ENCODE results near the gene TMPRSS6. TPM values are rescaled to one million over a fixed set of nuclear protein-coding genes. Genes with fewer than 3 reads are reported as not detected.

TMPRSS6 gene
- total and polyA plus RNA-seq, 2 donors (not counting 1 experiment from before 2014, with no cell fraction given), result not detected

GRCh38 chr22:37021041-37021440, 88.5 kb downstream of the TMPRSS6 start:
- no peak for DNase-seq (ENCODE audit: low read depth in 2 of 2)
- H3K27ac ChIP-seq (ENCODE audit: insufficient read depth, low read length), result no peak overlapping the region
- H3K9me3 ChIP-seq (ENCODE audit: control insufficient read depth, insufficient read depth, low read depth, low read length), result no peaks in the 10 kb centered on the region
- no peak overlapping the region for H3K4me3 ChIP-seq (replicated peaks in 1 of 4; ENCODE audit: control extremely low read depth in 1 of 4, insufficient read depth in 1 of 4, low read depth in 3 of 4, low read length in 4 of 4)
- peaks cover 2% of the 10 kb centered on the region for H3K36me3 ChIP-seq (ENCODE audit: control insufficient read depth, insufficient read depth, low read length)
- TF ChIP-seq CTCF (conservative IDR thresholded peaks at IDR 0.05 in 1 of 2, IDR thresholded peaks at IDR 0.05 in 1 of 2; ENCODE audit: low read depth in 1 of 2, low read length in 2 of 2) (no peak), EZH2 (IDR thresholded peaks at IDR 0.05; ENCODE audit: low read length, missing control alignments) (no peak)
- H3K4me2 ChIP-seq (ENCODE audit: extremely low read depth, insufficient read depth, low read length), result no peak overlapping the region
- no peak overlapping the region for H3K9ac ChIP-seq (ENCODE audit: insufficient read depth, low read length)
- H2AFZ ChIP-seq (ENCODE audit: low read length), result no peak overlapping the region
- no peaks in the 10 kb centered on the region for H4K20me1 ChIP-seq (ENCODE audit: control insufficient read depth, extremely low read depth, insufficient read depth, low read length)
- H3K27me3 ChIP-seq (ENCODE audit: control insufficient read depth, insufficient read depth, low read length), result no peaks in the 10 kb centered on the region
- peaks cover 4% of the 10 kb centered on the region for H3K4me1 ChIP-seq (ENCODE audit: control insufficient read depth, extremely low read depth, insufficient read depth, low read length)
- H3K79me2 ChIP-seq (ENCODE audit: control insufficient read depth, insufficient read depth, low read length), result peaks cover 5% of the 10 kb centered on the region

DNA sequence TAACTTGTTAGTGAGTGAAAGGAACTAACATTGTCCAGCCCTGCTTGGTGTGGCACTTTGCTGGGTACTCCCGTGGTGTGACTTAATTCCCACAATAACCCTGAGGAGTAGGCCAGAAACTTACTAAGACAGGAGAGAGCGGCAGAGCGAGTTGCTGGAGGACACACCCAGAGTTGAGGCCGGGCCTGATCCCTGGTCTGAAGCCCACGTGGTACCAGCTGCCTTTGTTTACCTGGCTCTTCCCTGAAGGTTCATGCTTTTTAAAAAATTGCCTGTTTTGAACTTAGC, 89.4 kb downstream of the TMPRSS6 start:
- Histone ChIP-seq H3K9ac (ENCODE audit: insufficient read depth, low read length) (peak overlapping the region; percentile 85), H3K27ac (ENCODE audit: insufficient read depth, low read length) (peak overlapping the region; percentile 27), H3K27me3 (ENCODE audit: control insufficient read depth, insufficient read depth, low read length) (no peaks in the 10 kb centered on the region), H3K9me3 (ENCODE audit: control insufficient read depth, insufficient read depth, low read depth, low read length) (no peaks in the 10 kb centered on the region), H3K4me1 (ENCODE audit: control insufficient read depth, extremely low read depth, insufficient read depth, low read length) (peaks cover 4% of the 10 kb centered on the region), H4K20me1 (ENCODE audit: control insufficient read depth, extremely low read depth, insufficient read depth, low read length) (no peaks in the 10 kb centered on the region), H3K4me2 (ENCODE audit: extremely low read depth, insufficient read depth, low read length) (peak overlapping the region; percentile 83), H3K4me3 (replicated peaks in 1 of 4; ENCODE audit: control extremely low read depth in 1 of 4, insufficient read depth in 1 of 4, low read depth in 3 of 4, low read length in 4 of 4) (peak overlapping the region; percentile 67 to 88 (median 80)), H3K36me3 (ENCODE audit: control insufficient read depth, insufficient read depth, low read length) (no peaks in the 10 kb centered on the region), H3K79me2 (ENCODE audit: control insufficient read depth, insufficient read depth, low read length) (peaks cover 5% of the 10 kb centered on the region), H2AFZ (ENCODE audit: low read length) (peak overlapping the region; percentile 96)
- DNase-seq (ENCODE audit: low read depth in 2 of 2), result peak; percentile 53 to 62
- TF ChIP-seq CTCF (conservative IDR thresholded peaks at IDR 0.05 in 1 of 2, IDR thresholded peaks at IDR 0.05 in 1 of 2; ENCODE audit: low read depth in 1 of 2, low read length in 2 of 2), result no peak
- no peak for TF ChIP-seq EZH2 (IDR thresholded peaks at IDR 0.05; ENCODE audit: low read length, missing control alignments)

GRCh38 chr22:37019309-37020191, 90.0 kb downstream of the TMPRSS6 start, which contains the start of the genes MPST and TST:
MPST (plus strand) TSS chr22:37019742; CDS start chr22:37019837, 95 bp downstream.
TST (minus strand) TSS chr22:37019447; CDS start chr22:37018732, 715 bp downstream.
- TF ChIP-seq EZH2 (IDR thresholded peaks at IDR 0.05; ENCODE audit: low read length, missing control alignments), result no peak
- TF ChIP-seq CTCF (conservative IDR thresholded peaks at IDR 0.05 in 1 of 2, IDR thresholded peaks at IDR 0.05 in 1 of 2; ENCODE audit: low read depth in 1 of 2, low read length in 2 of 2), result no peak
- H4K20me1 ChIP-seq (ENCODE audit: control insufficient read depth, extremely low read depth, insufficient read depth, low read length), result no peaks in the 10 kb centered on the region
- peaks cover 5% of the 10 kb centered on the region for H3K79me2 ChIP-seq (ENCODE audit: control insufficient read depth, insufficient read depth, low read length)

More at GRCh38 chr22:37019309-37020191, 90.0 kb downstream of the TMPRSS6 start, which contains the start of the genes MPST and TST:
- Histone ChIP-seq H3K27me3 (ENCODE audit: control insufficient read depth, insufficient read depth, low read length) (no peaks in the 10 kb centered on the region), H3K9ac (ENCODE audit: insufficient read depth, low read length) (peak within 1 kb of the TSS; percentile 85), H3K9me3 (ENCODE audit: control insufficient read depth, insufficient read depth, low read depth, low read length) (no peaks in the 10 kb centered on the region), H3K4me3 (replicated peaks in 1 of 4; ENCODE audit: control extremely low read depth in 1 of 4, insufficient read depth in 1 of 4, low read depth in 3 of 4, low read length in 4 of 4) (peak within 1 kb of the TSS; percentile 76 to 88 (median 84)), H3K36me3 (ENCODE audit: control insufficient read depth, insufficient read depth, low read length) (no peaks in the 10 kb centered on the region), H2AFZ (ENCODE audit: low read length) (peak within 1 kb of the TSS; percentile 96), H3K4me2 (ENCODE audit: extremely low read depth, insufficient read depth, low read length) (peak within 1 kb of the TSS; percentile 92), H3K4me1 (ENCODE audit: control insufficient read depth, extremely low read depth, insufficient read depth, low read length) (peaks cover 4% of the 10 kb centered on the region), H3K27ac (ENCODE audit: insufficient read depth, low read length) (peak within 1 kb of the TSS; percentile 50)
- peak; percentile 62 to 69 for DNase-seq (ENCODE audit: low read depth in 2 of 2)
